ENCODE data around the gene ZNF330.

The ZNF330 gene

GRCh38 chr4:141255016-141255415 is 34.3 kb downstream of the ZNF330 start:
- DNase-seq (ENCODE audit: low read depth in 1 of 2, low spot score in 1 of 2): no peak
- Histone ChIP-seq H3K4me3 (replicated peaks; ENCODE audit: insufficient read depth, low read length) (no peak overlapping the region), H3K27me3 (ENCODE audit: insufficient read depth, poor library complexity, severe bottlenecking) (no peaks in the 10 kb centered on the region), H3K27ac (replicated peaks) (no peak overlapping the region)
- TF ChIP-seq REST (IDR thresholded peaks at IDR 0.05; ENCODE audit: insufficient replicate concordance, low read depth) (no peak), GABPA (IDR thresholded peaks at IDR 0.05; ENCODE audit: low read depth) (no peak), SPI1 (IDR thresholded peaks at IDR 0.05; ENCODE audit: borderline replicate concordance, low read depth) (no peak), CTCF (IDR thresholded peaks at IDR 0.05; ENCODE audit: insufficient read depth, low read length) (no peak), POLR2AphosphoS5 (IDR thresholded peaks at IDR 0.05; ENCODE audit: low read depth) (no peak)

GRCh38 chr4:141258558-141258957 is 37.9 kb downstream of the ZNF330 start:
- no peak overlapping the region for H3K27ac ChIP-seq (replicated peaks)
- DNase-seq (ENCODE audit: low read depth in 1 of 2, low spot score in 1 of 2): no peak
- H3K27me3 ChIP-seq (ENCODE audit: insufficient read depth, poor library complexity, severe bottlenecking): no peaks in the 10 kb centered on the region
- TF ChIP-seq REST (IDR thresholded peaks at IDR 0.05; ENCODE audit: insufficient replicate concordance, low read depth) (no peak), GABPA (IDR thresholded peaks at IDR 0.05; ENCODE audit: low read depth) (no peak), POLR2AphosphoS5 (IDR thresholded peaks at IDR 0.05; ENCODE audit: low read depth) (no peak), SPI1 (IDR thresholded peaks at IDR 0.05; ENCODE audit: borderline replicate concordance, low read depth) (no peak), CTCF (IDR thresholded peaks at IDR 0.05; ENCODE audit: insufficient read depth, low read length) (no peak)
- no peak overlapping the region for H3K4me3 ChIP-seq (replicated peaks; ENCODE audit: insufficient read depth, low read length)

GRCh38 chr4:141275834-141276233 is 55.1 kb downstream of the ZNF330 start:
- H3K27ac ChIP-seq (replicated peaks): no peak overlapping the region
- DNase-seq (ENCODE audit: low read depth in 1 of 2, low spot score in 1 of 2): no peak
- no peak for TF ChIP-seq GABPA (IDR thresholded peaks at IDR 0.05; ENCODE audit: low read depth)
- no peak for TF ChIP-seq POLR2AphosphoS5 (IDR thresholded peaks at IDR 0.05; ENCODE audit: low read depth)
- TF ChIP-seq SPI1 (IDR thresholded peaks at IDR 0.05; ENCODE audit: borderline replicate concordance, low read depth): no peak
- H3K27me3 ChIP-seq (ENCODE audit: insufficient read depth, poor library complexity, severe bottlenecking): no peaks in the 10 kb centered on the region
- no peak overlapping the region for H3K4me3 ChIP-seq (replicated peaks; ENCODE audit: insufficient read depth, low read length)

- no peak for TF ChIP-seq CTCF (IDR thresholded peaks at IDR 0.05; ENCODE audit: insufficient read depth, low read length)
- TF ChIP-seq GABPA (IDR thresholded peaks at IDR 0.05; ENCODE audit: low read depth): no peak
- no peak for TF ChIP-seq SPI1 (IDR thresholded peaks at IDR 0.05; ENCODE audit: borderline replicate concordance, low read depth)
- TF ChIP-seq POLR2AphosphoS5 (IDR thresholded peaks at IDR 0.05; ENCODE audit: low read depth): no peak
- TF ChIP-seq REST (IDR thresholded peaks at IDR 0.05; ENCODE audit: insufficient replicate concordance, low read depth): no peak
- Histone ChIP-seq H3K27me3 (ENCODE audit: insufficient read depth, poor library complexity, severe bottlenecking) (no peaks in the 10 kb centered on the region), H3K27ac (replicated peaks) (no peak overlapping the region), H3K4me3 (replicated peaks; ENCODE audit: insufficient read depth, low read length) (no peak overlapping the region)
- DNase-seq (ENCODE audit: low read depth in 1 of 2, low spot score in 1 of 2): no peak
Measured at GRCh38 chr4:141283152-141283551, 62.5 kb downstream of the ZNF330 start.

Measured in HL-60 (cell line).